Stimulated activated naive CD8-positive, alpha-beta T cell treated with anti-CD3 and anti-CD28 coated beads, Interleukin-15, Interleukin-2, amounts not matched to agents 100 U/mL and 50 U/mL, for 24 hours (primary cell): ENCODE data around the gene FIBCD1.

Experiments
- ATAC-seq: fragments of 150-1000 bp; cut with Tn5 transposase; one replicate; pipeline ENCODE4 v1.10.0; 2021
- DNase-seq: peaks from one replicate; pipeline ENCODE4 v3.0.0; 2021

FIBCD1 gene, protein sequence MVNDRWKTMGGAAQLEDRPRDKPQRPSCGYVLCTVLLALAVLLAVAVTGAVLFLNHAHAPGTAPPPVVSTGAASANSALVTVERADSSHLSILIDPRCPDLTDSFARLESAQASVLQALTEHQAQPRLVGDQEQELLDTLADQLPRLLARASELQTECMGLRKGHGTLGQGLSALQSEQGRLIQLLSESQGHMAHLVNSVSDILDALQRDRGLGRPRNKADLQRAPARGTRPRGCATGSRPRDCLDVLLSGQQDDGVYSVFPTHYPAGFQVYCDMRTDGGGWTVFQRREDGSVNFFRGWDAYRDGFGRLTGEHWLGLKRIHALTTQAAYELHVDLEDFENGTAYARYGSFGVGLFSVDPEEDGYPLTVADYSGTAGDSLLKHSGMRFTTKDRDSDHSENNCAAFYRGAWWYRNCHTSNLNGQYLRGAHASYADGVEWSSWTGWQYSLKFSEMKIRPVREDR

DNA sequence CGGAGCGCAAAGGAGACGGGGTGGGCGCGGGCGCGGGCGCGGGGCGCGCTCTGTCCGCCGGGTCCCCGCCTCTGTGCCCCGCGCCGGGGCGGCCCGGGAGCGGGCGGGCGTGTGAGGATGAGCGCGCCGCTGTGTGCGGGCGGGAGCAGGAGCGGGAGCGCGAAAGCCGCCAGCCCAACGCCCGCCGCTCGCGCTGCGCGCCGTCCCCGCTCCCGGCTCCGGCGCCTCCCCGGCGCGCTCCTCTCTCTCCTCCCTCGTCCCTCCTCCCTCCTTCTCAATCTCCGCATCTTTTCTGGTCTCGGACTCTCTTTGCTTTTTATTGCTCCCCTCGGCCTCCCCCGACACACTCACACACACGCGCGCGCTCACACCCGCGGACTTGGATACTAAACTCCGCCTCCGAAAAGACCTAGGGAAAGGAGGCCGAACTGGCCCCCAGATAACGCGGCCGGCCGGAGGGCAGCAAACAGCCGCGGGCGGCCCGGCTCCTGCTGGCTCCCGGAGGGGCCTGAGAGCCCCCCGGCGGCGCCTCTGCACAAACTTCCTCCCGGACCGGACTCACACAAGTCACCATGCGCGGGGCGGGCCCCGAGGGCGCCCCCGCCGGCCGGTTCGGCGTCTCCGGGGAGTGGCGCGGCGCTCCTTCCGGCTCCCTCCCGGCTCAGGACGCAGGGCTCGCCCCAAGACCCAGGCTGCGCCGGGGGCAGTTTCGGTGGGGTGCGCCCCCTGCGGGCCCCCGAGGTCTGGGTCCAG, at the start of gene FIBCD1:
TSS of gene FIBCD1 (minus strand) at position 596 of the 753 bp plus-strand sequence. CDS start 640 bp downstream, outside the sequence.
- ATAC-seq = no peak
- peak; percentile 35 for DNase-seq

DNA sequence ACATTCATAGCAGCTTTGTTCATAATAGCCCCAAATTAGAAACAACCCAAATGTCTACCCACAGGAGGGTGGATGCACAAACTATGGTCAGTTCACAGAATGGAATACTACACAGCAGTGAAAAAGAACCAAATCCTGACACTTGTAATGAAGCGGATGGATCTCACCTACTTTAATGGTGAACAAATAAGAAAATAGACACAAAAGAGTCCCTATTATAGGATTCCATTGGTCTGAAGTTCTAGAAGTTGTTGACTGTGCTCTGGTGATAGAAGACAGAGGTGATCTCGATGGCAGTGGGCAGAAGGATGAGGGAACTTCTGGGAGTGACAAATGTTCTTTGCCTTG, 49.3 kb upstream of the FIBCD1 start:
- DNase-seq = no peak
- ATAC-seq = no peak

DNA sequence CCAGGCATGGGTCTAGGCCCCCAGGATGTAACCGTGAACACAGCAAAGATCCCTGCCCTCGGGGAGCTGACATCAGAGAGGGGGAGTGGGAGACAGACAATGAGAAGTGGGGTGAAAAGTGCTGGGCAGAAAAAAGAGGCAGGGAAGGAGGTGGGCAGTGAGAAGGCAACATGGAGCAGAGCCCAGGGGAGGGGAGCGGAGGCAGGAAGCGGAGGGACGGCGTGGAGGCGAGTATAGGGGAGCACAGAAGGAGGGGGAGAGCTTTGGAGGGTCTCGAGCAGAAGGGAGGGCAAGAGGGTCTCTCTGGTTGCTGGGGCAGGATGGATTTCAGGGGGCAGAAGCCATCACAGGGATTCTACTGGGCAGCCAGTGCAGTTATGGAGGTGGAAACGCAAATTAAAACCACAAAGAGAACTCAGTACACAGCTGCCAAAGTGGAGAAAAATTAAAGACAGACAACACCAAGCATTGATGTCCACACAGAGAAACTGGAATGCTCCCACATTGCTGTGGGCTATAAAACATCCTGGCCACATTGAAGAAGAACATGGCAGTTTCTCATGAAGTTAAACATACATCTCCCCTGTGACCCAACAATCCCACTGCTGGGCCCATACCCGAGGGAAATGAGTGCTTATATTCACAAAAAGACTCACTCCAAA, 48.8 kb upstream of the FIBCD1 start:
- ATAC-seq = no peak
- DNase-seq = no peak

DNA sequence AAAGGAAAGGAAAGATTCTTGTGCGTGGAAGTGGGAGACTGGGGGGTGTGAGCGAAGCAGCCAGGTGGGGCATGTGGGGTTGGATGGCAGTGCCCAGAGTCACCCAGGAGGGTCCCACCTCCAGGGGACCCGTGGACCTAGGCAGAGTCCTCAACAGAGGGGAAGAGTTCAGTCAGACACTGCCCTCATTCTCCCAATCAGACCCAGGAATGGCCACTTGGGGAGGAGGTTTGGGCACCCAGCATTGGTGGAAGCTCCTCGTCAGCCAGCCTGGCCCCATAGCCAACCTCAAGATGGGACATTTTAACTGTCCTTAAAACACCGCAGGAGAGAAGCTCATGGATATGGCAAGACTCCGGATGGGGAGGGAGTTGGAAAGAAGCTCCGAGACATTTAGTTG, 48.0 kb upstream of the FIBCD1 start:
- no peak for DNase-seq
- ATAC-seq = no peak

DNA sequence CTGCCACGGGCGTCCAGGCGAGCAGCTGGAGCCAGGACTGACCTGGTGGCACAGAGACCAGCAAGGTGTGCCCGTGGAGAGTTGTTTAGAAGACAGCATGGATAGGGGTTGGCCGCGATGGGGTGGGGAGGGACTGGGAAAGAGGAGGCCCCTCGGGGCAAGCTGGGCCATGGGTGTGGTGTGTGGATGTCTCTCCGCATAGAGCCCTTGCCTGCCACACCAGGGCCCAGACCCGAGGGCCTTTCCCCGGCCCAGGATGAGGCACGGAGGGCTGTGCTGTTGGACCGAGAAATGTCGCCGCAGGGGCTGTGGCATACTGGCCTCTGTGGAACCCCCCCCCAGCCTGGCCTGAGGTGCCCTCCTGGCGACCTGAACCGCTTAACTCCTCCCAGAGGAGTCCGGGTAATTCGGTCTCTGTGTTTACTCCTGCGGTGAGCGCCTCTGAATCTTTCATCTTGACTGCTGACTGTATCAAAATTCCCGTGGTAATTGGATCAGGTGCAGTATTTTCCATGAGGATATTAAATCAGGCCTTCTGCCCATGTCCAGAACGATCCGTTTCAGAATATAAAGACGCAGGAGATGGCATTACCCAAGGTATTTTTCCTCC, 47.4 kb upstream of the FIBCD1 start:
- ATAC-seq = no peak
- DNase-seq = no peak

DNA sequence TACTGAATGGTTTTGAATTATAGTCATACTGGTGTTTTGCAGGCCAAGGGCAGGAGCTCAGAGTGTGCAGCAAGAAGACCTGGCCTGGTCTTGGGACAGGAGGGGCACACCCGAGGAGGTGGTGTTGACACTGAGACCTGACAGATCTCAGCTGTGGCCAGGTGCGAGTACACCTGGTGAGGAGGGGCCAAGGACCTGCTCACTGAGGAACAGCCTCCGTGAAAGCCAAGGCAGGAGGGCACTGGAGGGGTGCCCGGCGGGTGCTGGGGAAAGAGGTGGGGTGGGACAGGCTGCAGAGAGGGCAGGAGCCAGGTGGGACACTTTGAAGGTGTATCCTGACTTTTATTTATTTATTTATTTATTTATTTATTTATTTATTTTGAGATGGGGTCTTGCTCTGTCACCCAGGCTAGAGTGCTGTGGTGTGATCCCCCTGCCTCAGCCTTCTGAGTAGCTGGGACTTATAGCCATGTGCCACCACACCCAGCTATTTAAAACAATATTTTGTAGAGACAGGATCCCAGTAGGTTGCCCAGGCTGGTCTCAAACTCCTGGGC, 46.6 kb upstream of the FIBCD1 start:
- DNase-seq (no peak), ATAC-seq (no peak)

DNA sequence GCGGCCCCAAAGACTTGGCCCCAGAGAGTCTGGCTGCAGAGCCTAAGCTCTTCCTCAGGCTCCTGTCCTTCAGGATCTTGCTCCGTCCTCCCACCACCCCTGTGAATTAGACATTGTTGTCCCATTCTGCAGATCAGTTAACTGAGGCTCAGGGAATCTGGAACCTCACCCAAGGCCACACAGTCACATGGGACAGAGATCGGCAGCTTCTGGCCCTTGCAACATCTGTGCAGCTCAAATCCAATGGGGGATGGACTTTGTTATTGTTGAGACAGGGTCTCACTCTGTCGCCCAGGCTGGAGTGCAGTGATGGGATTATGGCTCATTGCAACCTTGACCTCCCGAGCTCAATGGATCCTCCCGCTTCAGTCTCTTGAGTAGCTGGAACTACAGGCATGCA, 46.0 kb upstream of the FIBCD1 start:
- DNase-seq = no peak
- ATAC-seq = no peak

DNA sequence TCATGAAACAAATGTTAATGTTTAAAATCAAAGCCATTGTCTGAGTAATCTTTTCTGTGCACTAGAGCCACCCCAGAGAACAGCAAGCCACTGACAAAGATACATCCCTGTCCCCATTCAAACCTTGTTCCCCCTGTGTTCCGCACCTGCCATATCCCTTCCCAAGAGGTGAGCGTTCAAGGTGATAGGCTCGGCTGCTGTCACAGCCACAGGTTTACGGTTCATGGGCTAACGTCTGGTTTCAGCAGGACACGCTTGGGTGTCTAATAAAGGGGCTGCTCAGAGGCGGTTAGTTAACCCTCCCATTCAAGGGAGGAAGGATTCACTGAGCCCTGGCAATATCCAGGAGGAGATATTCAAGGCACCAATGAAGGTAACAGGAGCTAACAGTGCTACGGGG, 45.5 kb upstream of the FIBCD1 start:
- no peak for DNase-seq
- ATAC-seq = no peak

DNA sequence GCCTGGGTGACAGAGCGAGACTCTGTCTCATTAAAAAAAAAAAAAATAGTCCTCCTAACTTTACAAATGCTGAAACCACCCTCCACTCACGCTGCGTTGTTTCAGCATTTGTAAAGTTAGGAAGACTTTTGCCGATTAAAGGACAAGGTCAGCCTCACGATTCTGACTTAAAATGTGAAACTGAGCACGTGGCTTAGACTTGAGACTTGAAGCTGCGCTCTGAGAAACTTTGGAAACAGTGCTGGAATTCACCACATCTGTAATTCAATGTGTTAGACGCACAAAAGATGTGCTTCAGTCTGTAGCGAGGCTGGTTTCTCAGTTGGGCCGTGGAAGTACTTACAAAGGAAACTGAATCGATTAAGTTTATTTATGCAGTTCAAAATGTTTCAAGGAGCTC, 44.9 kb upstream of the FIBCD1 start:
- ATAC-seq = no peak

DNA sequence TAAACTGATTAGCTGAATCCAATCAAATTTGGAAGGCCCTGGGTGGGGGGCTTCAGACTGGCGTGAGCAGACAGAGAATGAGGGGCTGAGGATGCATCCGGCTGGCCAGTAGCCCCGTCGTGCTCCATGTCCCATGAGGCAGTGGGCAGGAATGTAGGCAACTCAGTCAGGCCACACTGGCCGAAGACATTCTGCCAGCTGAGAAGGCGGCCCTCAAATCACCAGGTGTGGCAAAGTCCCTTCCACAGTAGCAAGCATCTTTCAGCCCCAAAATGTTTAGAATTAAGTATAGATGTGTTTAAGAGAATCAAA, 44.3 kb upstream of the FIBCD1 start:
- no peak for ATAC-seq
- DNase-seq = no peak

More for the DNA sequence above, 44.9 kb upstream of the FIBCD1 start:
- DNase-seq = no peak

DNA sequence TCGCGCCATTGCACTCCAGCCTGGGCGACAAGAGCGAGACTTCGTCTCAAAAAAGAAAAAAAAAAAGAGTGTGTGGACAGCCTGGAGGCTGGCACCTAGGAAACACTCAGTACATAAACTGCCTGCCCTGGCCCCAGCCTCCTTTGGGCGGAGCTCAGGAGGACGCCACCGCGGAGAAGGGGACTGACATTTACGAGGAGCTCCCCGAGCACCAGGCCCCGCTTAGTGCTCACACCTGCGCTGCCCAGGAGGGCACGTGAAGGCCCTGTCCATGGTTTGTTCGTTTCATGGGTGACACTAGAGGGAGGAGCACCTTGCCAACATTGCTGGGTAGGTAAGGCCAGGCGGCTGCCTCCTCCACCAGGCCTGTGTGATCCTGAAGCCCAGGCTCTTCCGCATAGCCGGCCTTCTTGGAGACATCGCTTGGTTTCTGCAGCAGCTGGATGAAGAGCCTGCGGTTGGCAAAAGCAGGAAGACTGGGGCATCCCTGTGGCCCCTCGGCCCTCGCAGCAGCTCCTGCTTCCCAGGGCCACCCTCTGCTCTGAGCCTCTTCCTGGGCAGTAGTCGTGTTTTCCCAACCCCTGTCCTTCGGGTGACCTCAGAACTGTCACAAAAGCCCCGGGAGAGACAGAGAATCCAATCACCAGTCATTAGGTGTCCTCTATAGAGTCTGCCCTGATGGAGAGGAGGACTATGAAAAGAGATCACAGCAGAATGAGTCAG, 43.8 kb upstream of the FIBCD1 start:
- DNase-seq (no peak), ATAC-seq (no peak)

DNA sequence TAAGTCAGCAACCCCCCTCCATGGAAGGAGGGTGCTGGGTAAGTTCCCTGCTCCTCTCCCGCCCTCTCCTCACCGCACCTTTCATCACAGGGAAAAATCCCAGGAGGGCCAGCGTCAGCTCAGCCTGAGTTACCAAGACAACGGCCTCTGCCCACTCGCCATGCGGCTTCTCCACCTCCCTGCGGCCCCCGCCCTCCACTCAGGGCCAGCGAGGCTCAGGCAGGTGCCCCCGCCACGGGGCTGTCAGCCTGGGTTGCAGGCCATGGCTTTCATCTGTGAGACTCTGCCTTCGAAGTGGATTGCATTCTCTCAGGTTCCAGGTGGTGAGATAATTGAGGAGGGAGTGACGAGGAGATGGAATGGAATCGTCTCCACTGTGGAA, 42.7 kb upstream of the FIBCD1 start:
- ATAC-seq (no peak), DNase-seq (no peak)

DNA sequence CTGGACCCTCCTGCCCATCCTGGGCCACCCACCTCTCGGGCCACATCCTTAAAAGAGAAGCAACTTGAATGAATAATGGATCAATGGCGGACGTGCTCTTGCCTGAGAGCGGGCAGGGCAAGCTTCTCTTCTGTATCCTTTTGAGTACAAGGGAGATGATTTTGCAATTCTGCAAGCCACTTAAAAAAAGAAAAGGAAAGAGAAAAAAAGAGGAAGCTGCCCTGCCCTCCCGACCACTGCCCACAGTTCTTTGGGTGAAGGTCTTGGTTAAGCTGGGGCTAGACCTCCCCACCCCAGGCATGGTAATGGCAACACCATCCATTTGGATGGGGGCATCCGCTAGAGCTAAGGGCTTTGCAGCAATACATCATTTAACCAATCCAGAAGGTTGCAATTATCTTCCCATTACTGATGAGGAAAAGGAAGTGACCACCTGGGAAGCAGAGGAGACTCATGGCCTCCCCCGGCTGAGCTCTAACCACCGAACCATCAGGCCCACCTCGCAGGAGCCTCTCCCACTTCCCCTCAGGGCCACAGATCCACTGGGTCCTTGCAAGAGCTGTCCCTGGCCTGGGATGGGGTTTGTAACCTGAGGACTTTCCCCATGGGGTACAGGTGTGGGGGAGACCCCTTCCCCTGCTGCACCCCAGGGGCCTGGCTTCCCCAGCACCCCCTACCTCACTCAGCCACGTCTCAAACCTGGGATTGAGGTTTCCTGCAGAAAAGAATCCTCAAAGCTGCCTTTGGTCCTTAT, 42.1 kb upstream of the FIBCD1 start:
- ATAC-seq (no peak), DNase-seq (no peak)

DNA sequence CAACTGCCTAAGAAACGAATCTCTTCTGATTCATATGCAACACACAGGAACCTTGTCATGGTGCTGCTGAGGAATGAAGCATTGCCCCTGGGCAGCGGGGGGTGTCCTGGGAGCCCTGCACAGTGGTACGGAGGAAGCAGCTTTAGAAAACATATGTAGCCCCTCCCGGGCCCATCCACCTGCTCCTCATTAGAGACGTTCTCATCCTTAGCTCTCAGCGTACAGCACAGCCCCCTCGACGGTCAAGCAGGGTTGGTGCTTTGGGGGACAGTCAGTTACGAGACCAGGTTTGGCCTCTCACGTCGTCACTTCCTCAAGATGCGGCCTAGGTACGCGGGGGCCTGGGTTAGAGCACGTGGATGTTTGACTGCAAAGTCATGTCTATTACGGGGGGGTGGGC, 41.5 kb upstream of the FIBCD1 start:
- DNase-seq (no peak), ATAC-seq (no peak)

DNA sequence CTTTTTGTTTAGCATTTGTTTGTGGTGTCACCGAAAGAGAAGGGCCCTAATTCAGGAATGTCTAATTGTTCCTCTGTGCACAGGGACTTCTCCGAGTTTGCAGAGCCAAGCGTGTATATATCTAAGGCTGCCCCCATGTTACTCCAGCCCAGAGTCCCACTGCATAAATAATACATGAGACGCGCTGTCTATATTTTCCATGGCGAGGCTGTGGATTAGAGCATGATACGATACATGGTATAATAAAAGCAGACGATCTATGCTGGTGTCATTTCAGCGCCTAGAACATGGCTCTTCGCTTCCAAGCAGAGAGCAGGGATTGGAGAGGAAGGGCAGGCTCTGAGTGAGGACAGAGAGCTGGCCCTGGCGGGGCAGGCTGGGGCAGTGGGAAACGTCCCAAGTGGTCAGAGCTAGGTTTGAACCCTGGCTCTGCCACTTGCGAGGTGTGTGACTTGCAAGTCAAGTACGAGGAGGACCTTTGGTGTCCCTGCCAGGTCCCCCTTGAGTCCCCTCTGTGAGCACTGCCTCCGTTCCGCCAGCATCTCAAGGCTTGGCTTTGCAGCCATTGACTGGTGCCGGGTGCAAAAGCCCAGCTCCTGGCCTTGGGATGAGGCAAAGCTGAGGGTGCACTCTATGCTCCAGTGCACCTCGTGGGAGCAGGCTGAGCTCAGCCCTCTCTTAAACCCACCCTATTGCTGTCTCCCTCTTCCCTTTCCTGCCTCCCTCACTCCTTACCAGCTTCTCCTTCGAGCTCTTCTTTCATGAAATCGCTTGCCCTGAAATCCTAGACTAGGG, 40.7 kb upstream of the FIBCD1 start:
- no peak for ATAC-seq
- no peak for DNase-seq

DNA sequence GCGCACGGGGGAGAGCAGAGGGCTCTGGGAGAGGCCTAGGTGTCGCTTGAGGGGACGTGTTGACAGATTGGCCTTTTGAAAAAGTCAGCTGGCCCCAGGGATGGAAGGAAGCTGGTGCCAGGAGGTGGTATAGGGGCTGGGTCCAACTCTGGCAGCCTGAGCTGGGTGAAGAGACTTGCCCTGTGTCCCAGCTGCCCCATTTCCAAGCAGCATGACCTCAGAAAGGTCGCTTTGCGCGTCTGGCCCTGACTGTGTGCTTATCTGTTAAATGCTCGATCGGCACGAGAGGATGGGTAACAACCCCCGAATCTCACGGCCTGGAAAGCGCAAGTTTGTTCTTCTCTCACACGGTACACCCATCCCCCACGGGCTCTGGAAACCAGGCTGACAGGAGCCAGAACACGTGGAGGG, 38.8 kb upstream of the FIBCD1 start:
- no peak for DNase-seq
- no peak for ATAC-seq

DNA sequence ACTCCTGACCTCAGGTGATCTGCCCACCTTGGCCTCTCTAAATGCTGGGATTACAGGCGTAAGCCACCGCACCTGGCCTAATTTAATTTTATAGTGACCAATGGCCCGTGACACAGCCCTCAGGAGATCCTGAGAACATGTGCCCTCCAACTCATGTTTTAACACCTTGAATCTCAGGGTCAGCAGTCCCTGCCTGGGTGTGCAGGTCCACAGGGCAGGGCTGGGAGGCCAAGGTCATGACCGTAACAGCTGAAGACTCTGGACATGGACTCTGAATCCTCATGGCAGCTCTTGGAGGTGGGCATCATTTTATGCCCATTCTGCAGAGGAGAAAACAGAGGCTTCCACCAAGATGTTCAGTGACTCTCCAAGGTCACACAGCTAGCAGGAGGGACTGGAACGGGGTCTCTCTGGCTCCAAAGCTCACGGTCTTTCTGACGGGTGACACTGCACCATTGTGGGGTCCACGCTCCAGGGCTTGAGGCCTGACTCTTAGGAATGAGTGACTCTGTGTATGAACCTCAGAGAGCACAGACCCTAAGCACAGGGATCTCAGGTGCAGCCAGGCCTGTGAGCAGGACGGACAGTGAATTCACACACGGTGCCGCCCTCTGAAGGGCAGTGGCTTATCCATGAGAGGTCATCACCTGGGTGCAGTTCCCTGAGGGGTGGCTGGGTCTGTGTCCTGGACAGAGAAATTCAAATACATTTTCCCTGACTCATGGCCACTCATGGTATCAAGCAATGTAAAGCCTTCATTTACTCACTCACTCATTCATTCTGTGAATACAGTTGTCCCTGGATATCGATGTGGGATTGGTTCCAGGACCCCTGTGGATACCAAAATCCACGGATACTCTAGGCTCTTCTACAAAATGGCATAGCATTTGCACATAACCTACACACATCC, 37.1 kb upstream of the FIBCD1 start:
- no peak for DNase-seq
- no peak for ATAC-seq

DNA sequence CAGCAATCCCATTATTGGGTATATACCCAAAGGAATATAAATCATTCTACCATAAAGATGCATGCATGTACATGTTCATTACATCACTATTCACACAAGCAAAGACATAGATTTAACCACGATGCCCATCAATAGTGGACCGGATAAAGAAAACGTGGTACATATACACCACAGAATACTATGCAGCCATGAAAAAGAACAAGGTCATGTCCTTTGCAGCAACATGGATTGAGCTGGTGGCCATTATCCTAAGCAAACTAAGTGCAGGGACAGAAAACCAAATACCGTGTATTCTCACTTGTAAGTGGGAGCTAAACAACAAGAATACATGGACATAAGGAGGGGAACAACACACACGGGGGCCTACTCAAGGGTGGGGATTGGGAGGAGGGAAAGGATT, 36.1 kb upstream of the FIBCD1 start:
- no peak for DNase-seq
- no peak for ATAC-seq

DNA sequence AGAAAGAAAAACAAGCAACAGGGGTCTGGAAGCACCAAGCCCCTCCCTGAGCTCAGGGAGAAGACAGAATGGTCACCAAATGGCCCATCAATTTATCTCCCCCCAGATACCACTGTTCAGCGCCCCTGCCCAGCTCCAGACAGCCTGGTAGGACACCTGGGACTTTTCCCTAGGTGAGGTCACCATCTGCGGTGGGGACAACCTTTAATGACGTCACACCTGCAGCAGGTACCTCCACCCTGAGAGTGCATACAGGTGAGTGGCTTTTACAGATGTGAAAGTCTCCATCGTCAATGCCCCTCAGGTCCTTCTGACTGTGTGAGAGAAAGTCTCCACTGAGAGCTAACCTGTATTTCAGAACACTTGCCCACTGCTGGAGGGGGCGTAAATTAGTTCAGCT, 35.6 kb upstream of the FIBCD1 start:
- no peak for DNase-seq
- ATAC-seq = no peak
